ENCODE measurements around the gene THSD8. TPM values are rescaled to one million over a fixed set of nuclear protein-coding genes. Genes with fewer than 3 reads are reported as not detected.

Gene THSD8
- total RNA-seq, 6 experiments from 2014 or later: 14.1 to 30.3 (median 25.6) TPM

- no peak for DNase-seq
- Mint-ChIP-seq H3K4me3 (peak within 1 kb of the TSS; percentile 73), H3K9me3 (no peaks in the 10 kb centered on the region), H3K4me1 (ENCODE audit: low read depth) (peaks cover 50% of the 10 kb centered on the region), H3K36me3 (ENCODE audit: low read depth) (no peaks in the 10 kb centered on the region), H3K27ac (peak within 1 kb of the TSS; percentile 40; the same call in 1 of the 2 replicates), H3K27me3 (ENCODE audit: insufficient read depth) (no peaks in the 10 kb centered on the region; the same call in 1 of the 2 replicates)
- TF ChIP-seq CTCF (IDR thresholded peaks at IDR 0.05): no peak
Observed at GRCh38 chr19:12774588-12775555, 27.0 kb upstream of the THSD8 start, which contains the start of gene HOOK2. TSS of gene HOOK2 (minus strand) at chr19:12775552. CDS start at chr19:12775449, 103 bp downstream.

GRCh38 chr19:12777217-12778016 is 24.5 kb upstream of the THSD8 start:
- Mint-ChIP-seq H3K9me3 (no peaks in the 10 kb centered on the region), H3K27me3 (ENCODE audit: insufficient read depth) (no peaks in the 10 kb centered on the region; the same call in 1 of the 2 replicates), H3K4me3 (peak overlapping the region; percentile 91), H3K4me1 (ENCODE audit: low read depth) (peaks cover 51% of the 10 kb centered on the region), H3K36me3 (ENCODE audit: low read depth) (no peaks in the 10 kb centered on the region), H3K27ac (peak overlapping the region; percentile 95)
- peak; percentile 98 for TF ChIP-seq CTCF (IDR thresholded peaks at IDR 0.05)
- DNase-seq: peak; percentile 63

- peak; percentile 65 for DNase-seq
- Mint-ChIP-seq H3K27ac (peak overlapping the region; percentile 95), H3K27me3 (ENCODE audit: insufficient read depth) (no peaks in the 10 kb centered on the region; the same call in 1 of the 2 replicates), H3K4me1 (ENCODE audit: low read depth) (peaks cover 43% of the 10 kb centered on the region), H3K4me3 (peak overlapping the region; percentile 91), H3K9me3 (no peaks in the 10 kb centered on the region), H3K36me3 (ENCODE audit: low read depth) (no peaks in the 10 kb centered on the region)
- TF ChIP-seq CTCF (IDR thresholded peaks at IDR 0.05): no peak
Observed at GRCh38 chr19:12778017-12778904, 23.6 kb upstream of the THSD8 start.

GRCh38 chr19:12778905-12779161 is 23.0 kb upstream of the THSD8 start:
- no peaks in the 10 kb centered on the region for H3K9me3 Mint-ChIP-seq
- H3K27me3 Mint-ChIP-seq (ENCODE audit: insufficient read depth): no peaks in the 10 kb centered on the region; the same call in 1 of the 2 replicates
- H3K27ac Mint-ChIP-seq: peak overlapping the region; percentile 95
- DNase-seq: no peak
- TF ChIP-seq CTCF (IDR thresholded peaks at IDR 0.05): no peak
- H3K36me3 Mint-ChIP-seq (ENCODE audit: low read depth): no peaks in the 10 kb centered on the region
- peaks cover 37% of the 10 kb centered on the region for H3K4me1 Mint-ChIP-seq (ENCODE audit: low read depth)
- peak overlapping the region; percentile 91 for H3K4me3 Mint-ChIP-seq

All from HFFc6 (cell line).